Measurements from ENCODE around the gene ZBTB5. TPM values are rescaled to one million over a fixed set of nuclear protein-coding genes. Genes with fewer than 3 reads are reported as not detected.

The ZBTB5 gene
- total and polyA plus RNA-seq, 2 donors (not counting 1 experiment from before 2014, with no cell fraction given), result 5.1 to 7.3 TPM

DNA sequence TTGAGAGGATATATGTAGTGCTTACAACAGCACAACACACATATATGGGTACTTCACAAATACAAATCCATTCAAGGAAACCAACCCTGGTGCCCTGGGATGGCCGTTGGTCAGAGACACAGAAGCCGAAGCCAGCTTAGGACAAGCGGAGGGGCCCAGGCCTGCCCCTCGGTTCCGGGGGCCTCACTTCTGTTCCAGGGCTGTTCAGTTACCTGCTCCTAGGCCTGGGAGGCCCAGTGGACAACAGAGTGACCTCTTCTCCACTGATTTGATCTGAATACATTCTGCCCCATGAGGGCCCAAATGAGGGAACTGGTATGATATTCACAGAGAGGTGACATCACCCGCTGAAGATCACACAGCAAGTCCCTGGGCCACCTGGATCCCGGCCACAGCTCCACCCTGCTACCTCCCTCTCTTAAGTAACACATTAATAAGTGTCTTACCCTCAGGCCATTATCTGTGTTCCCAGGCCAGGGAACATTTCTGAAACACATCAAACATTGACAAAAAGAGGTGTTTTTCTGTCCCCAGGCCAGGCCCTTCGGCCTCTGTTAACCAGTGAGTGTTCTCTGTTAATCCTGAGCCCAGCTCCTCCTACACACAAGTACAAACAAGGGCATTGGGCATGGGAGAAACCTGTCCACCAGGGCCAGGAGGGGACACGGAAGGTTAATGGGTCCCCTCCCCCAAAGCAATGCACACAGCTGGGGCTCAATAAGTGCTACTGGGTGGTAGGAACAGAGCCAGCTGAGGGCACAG is 47.2 kb downstream of the ZBTB5 start:
- Histone ChIP-seq H3K9ac (ENCODE audit: insufficient read depth, low read length) (no peak overlapping the region), H3K27ac (ENCODE audit: insufficient read depth, low read length) (no peak overlapping the region), H4K20me1 (ENCODE audit: control insufficient read depth, extremely low read depth, insufficient read depth, low read length) (no peaks in the 10 kb centered on the region), H2AFZ (ENCODE audit: low read length) (no peak overlapping the region), H3K9me3 (ENCODE audit: control insufficient read depth, insufficient read depth, low read depth, low read length) (no peaks in the 10 kb centered on the region), H3K27me3 (ENCODE audit: control insufficient read depth, insufficient read depth, low read length) (no peaks in the 10 kb centered on the region), H3K4me2 (ENCODE audit: extremely low read depth, insufficient read depth, low read length) (no peak overlapping the region), H3K4me1 (ENCODE audit: control insufficient read depth, extremely low read depth, insufficient read depth, low read length) (peaks cover 4% of the 10 kb centered on the region), H3K79me2 (ENCODE audit: control insufficient read depth, insufficient read depth, low read length) (peaks cover 5% of the 10 kb centered on the region), H3K36me3 (ENCODE audit: control insufficient read depth, insufficient read depth, low read length) (no peaks in the 10 kb centered on the region), H3K4me3 (replicated peaks in 1 of 4; ENCODE audit: control extremely low read depth in 1 of 4, insufficient read depth in 1 of 4, low read depth in 3 of 4, low read length in 4 of 4) (no peak overlapping the region)
- no peak for TF ChIP-seq EZH2 (IDR thresholded peaks at IDR 0.05; ENCODE audit: low read length, missing control alignments)
- TF ChIP-seq, protein P1, sequence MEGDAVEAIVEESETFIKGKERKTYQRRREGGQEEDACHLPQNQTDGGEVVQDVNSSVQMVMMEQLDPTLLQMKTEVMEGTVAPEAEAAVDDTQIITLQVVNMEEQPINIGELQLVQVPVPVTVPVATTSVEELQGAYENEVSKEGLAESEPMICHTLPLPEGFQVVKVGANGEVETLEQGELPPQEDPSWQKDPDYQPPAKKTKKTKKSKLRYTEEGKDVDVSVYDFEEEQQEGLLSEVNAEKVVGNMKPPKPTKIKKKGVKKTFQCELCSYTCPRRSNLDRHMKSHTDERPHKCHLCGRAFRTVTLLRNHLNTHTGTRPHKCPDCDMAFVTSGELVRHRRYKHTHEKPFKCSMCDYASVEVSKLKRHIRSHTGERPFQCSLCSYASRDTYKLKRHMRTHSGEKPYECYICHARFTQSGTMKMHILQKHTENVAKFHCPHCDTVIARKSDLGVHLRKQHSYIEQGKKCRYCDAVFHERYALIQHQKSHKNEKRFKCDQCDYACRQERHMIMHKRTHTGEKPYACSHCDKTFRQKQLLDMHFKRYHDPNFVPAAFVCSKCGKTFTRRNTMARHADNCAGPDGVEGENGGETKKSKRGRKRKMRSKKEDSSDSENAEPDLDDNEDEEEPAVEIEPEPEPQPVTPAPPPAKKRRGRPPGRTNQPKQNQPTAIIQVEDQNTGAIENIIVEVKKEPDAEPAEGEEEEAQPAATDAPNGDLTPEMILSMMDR (conservative IDR thresholded peaks at IDR 0.05 in 1 of 2, IDR thresholded peaks at IDR 0.05 in 1 of 2; ENCODE audit: low read depth in 1 of 2, low read length in 2 of 2), result no peak
- DNase-seq (ENCODE audit: low read depth in 2 of 2), result no peak

DNA sequence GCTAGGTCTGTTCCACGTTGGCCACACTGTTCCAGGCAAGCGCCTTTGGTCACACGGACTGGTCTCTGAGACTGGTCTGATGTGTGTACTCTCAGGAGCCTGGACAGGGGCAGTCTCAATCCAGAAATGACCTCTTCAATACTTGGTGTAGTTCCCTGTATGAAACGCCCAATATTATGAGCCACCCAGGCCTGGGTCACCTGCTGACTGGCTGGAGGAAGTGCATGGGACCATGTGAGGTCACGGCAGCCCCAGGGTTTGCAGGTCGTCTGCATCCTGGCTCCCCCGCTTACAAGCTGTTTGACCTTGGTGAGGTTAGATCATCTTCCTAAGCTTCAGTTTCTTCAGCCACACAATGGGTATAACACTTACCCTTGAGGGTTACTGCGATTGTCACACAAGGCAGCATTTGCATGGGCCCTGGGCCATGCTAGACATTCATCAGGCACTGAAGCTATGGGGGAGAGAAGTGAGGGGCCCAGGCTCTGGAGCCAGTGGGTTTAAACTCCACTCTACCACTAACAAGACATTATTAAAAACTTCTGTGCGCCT is 47.9 kb downstream of the ZBTB5 start:
- H3K9me3 ChIP-seq (ENCODE audit: control insufficient read depth, insufficient read depth, low read depth, low read length), result no peaks in the 10 kb centered on the region
- no peak overlapping the region for H2AFZ ChIP-seq (ENCODE audit: low read length)
- no peak for TF ChIP-seq EZH2 (IDR thresholded peaks at IDR 0.05; ENCODE audit: low read length, missing control alignments)
- TF ChIP-seq, protein P1 (conservative IDR thresholded peaks at IDR 0.05 in 1 of 2, IDR thresholded peaks at IDR 0.05 in 1 of 2; ENCODE audit: low read depth in 1 of 2, low read length in 2 of 2), result no peak

GRCh38 chr9:37415011-37415719 is 50.1 kb downstream of the ZBTB5 start:
- H3K9me3 ChIP-seq (ENCODE audit: control insufficient read depth, insufficient read depth, low read depth, low read length), result no peaks in the 10 kb centered on the region
- H3K9ac ChIP-seq (ENCODE audit: insufficient read depth, low read length), result no peak overlapping the region
- peak overlapping the region; percentile 68 for H3K4me2 ChIP-seq (ENCODE audit: extremely low read depth, insufficient read depth, low read length)
- H2AFZ ChIP-seq (ENCODE audit: low read length), result peak overlapping the region; percentile 76
- peak; percentile 69 to 80 for DNase-seq (ENCODE audit: low read depth in 2 of 2)
- H3K4me1 ChIP-seq (ENCODE audit: control insufficient read depth, extremely low read depth, insufficient read depth, low read length), result peaks cover 2% of the 10 kb centered on the region
- H3K27ac ChIP-seq (ENCODE audit: insufficient read depth, low read length), result no peak overlapping the region
- H3K27me3 ChIP-seq (ENCODE audit: control insufficient read depth, insufficient read depth, low read length), result no peaks in the 10 kb centered on the region
- H3K79me2 ChIP-seq (ENCODE audit: control insufficient read depth, insufficient read depth, low read length), result no peaks in the 10 kb centered on the region
- no peaks in the 10 kb centered on the region for H3K36me3 ChIP-seq (ENCODE audit: control insufficient read depth, insufficient read depth, low read length)
- H3K4me3 ChIP-seq (replicated peaks in 1 of 4; ENCODE audit: control extremely low read depth in 1 of 4, insufficient read depth in 1 of 4, low read depth in 3 of 4, low read length in 4 of 4), result peak overlapping the region in 1 of 4 experiments; percentile 11
- TF ChIP-seq EZH2 (IDR thresholded peaks at IDR 0.05; ENCODE audit: low read length, missing control alignments), result no peak
- TF ChIP-seq, protein P1 (conservative IDR thresholded peaks at IDR 0.05 in 1 of 2, IDR thresholded peaks at IDR 0.05 in 1 of 2; ENCODE audit: low read depth in 1 of 2, low read length in 2 of 2), result peak; percentile 84
- no peaks in the 10 kb centered on the region for H4K20me1 ChIP-seq (ENCODE audit: control insufficient read depth, extremely low read depth, insufficient read depth, low read length)

More for the DNA sequence above, 47.9 kb downstream of the ZBTB5 start:
- Histone ChIP-seq H3K4me2 (ENCODE audit: extremely low read depth, insufficient read depth, low read length) (no peak overlapping the region), H4K20me1 (ENCODE audit: control insufficient read depth, extremely low read depth, insufficient read depth, low read length) (no peaks in the 10 kb centered on the region), H3K4me1 (ENCODE audit: control insufficient read depth, extremely low read depth, insufficient read depth, low read length) (peaks cover 4% of the 10 kb centered on the region), H3K9ac (ENCODE audit: insufficient read depth, low read length) (no peak overlapping the region), H3K4me3 (replicated peaks in 1 of 4; ENCODE audit: control extremely low read depth in 1 of 4, insufficient read depth in 1 of 4, low read depth in 3 of 4, low read length in 4 of 4) (no peak overlapping the region), H3K27me3 (ENCODE audit: control insufficient read depth, insufficient read depth, low read length) (no peaks in the 10 kb centered on the region), H3K27ac (ENCODE audit: insufficient read depth, low read length) (no peak overlapping the region), H3K36me3 (ENCODE audit: control insufficient read depth, insufficient read depth, low read length) (no peaks in the 10 kb centered on the region), H3K79me2 (ENCODE audit: control insufficient read depth, insufficient read depth, low read length) (no peaks in the 10 kb centered on the region)
- DNase-seq (ENCODE audit: low read depth in 2 of 2), result no peak

All from fibroblast of lung (primary cell).